Pancreas (tissue), 10 donors: ENCODE measurements around the gene CETP. TPM values are rescaled to one million over a fixed set of nuclear protein-coding genes. Genes with fewer than 3 reads are reported as not detected.
A peak's percentile ranks its signal among the peaks of the same experiment; 100 is the strongest.

ENCODE experiments used
- ATAC-seq, 4 donors: fragments of 200-7000 bp; cut with Tn5 transposase; one replicate each; pipeline versions ENCODE4 v1.8.0 to v1.9.1; 2020; ENCODE audit warnings: mild to moderate bottlenecking in 4 of 4, moderate library complexity in 4 of 4
- DNase-seq, 6 donors: peaks; one replicate each; pipeline ENCODE4 v3.0.0-alpha.2; 2020
- FAIRE-seq: peaks from 2 replicates; lab custom pipeline; 2012; peaks lifted over from hg19 to GRCh38; lab: Jason Lieb, UNC
- H3K27ac ChIP-seq, 4 donors: fragments of 200-600 bp; sonication (generic); 1 replicate in 3 of 4; 2 replicates in 1 of 4; pipeline versions ENCODE4 v1.5.0 to v1.8.0; 2020
- H3K27me3 ChIP-seq, 4 donors: fragments of 200-600 bp; one replicate each; pipeline ENCODE4 v1.8.0; 2021
- H3K36me3 ChIP-seq, 3 donors: fragments of 200-600 bp; sonication (generic) in 1 of 3; one replicate each; pipeline versions ENCODE4 v1.5.0 to v1.8.0; 2020 to 2021
- H3K4me1 ChIP-seq, 3 donors: fragments of 200-600 bp; one replicate each; pipeline ENCODE4 v1.8.0; 2021
- H3K4me3 ChIP-seq, 4 donors: fragments of 200-600 bp; sonication (generic) in 2 of 4; one replicate each; pipeline versions ENCODE4 v1.5.0 to v1.8.0; 2020 to 2021
- H3K9me3 ChIP-seq, 4 donors: fragments of 200-600 bp; one replicate each; pipeline ENCODE4 v1.8.0; 2021
- WGBS, 2 donors: extraction: QIAGEN DNeasy Blood & Tissue Kit; methylation state at CpG; one replicate each; pipeline ENCODE4 v1.1.7; 2013; 5-methylcytosine and 5-hydroxymethylcytosine counted together
- intact Hi-C, 3 donors: fragments of 100-400 bp; cut with DNase I; formaldehyde crosslinking; loops; one replicate each; pipeline versions ENCODE4 v1.11.1 to v1.14.2; 2022
- polyA plus RNA-seq, 2 donors: library from polyadenylated mRNA; stranded (reverse); fragments of 200-250 nt; gene quantifications; one replicate each; pipeline ENCODE4 v1.2.3, GENCODE V29; 2013
- total RNA-seq, 6 donors: library from RNA; stranded (reverse); fragmentation: NEBNext Ultra II Directional in 4 of 6; extraction: Animal tissue kit (Norgen Biotek cat#: 25700) in 4 of 6; gene quantifications; one replicate each; pipeline versions ENCODE4 v1.2.1 to v1.2.4, GENCODE V29; 2021 to 2023
- TF ChIP-seq, protein P1 (sequence below), 4 donors: fragments of 200-600 bp; sonication (generic) in 3 of 4; IDR thresholded peaks; one replicate each; pipeline versions ENCODE4 v1.5.0 to v1.8.0; 2021; ENCODE audit warnings: antibody characterized with exemption in 4 of 4
- donor health status: healthy with polysubstance abuse.
- donor health status: DM: no; HTN: no; CAD: no; lungs with moderate emphysema.
- donor health status: DM: no; HTN: no; CAD: no.
- donor health status: control.
- donor health status: control.
- donor health status: Bipolar disorder and iron deficiency.
- donor health status: DM: yes; HTN: yes; CAD: no.
- donor health status: DM: no; HTN: no; CAD: no.
- donor health status: DM: no; HTN: no; CAD: no.
- donor health status: DM: yes; HTN: yes; CAD: no.

Gene CETP
- total and polyA plus RNA-seq, 8 donors = 0.12 to 1.0 (median 0.26) TPM; not detected in 1

DNA sequence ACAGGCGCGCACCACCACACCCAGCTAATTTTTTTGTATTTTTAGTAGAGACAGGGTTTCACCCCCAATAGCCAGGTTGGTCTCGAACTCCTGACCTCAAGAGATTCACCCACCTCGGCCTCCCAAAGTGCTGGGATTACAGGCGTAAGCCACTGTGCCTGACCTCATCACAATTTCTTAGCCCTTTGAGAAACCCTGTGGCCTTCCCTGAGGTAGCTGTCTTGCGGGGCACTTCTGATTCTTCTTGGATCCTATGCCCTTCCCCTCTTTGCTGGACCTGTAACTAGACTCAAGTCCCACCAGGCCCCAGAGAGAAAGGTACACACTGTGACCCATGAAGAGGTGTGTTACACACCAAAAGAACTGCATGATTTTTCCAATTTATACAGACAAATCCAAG lies 13.5 kb upstream of the CETP start:
- 46 to 48% methylated on average over 6 of the region's 6 CpGs for WGBS, 2 donors
- FAIRE-seq (no peak), ATAC-seq (no peak), DNase-seq (peak in 1 of 6 donors; percentile 46)
- intact Hi-C loops = no loop called here
- peak overlapping the region in 1 of 4 donors; percentile 8 for H3K27ac ChIP-seq
- no peak overlapping the region for H3K4me3 ChIP-seq
- H3K4me1 ChIP-seq = peaks cover 10 to 27% (median 16%) of the 10 kb centered on the region in 3 donors
- peaks cover 3 to 20% (median 19%) of the 10 kb centered on the region in 3 donors for H3K36me3 ChIP-seq
- no peaks in the 10 kb centered on the region for H3K9me3 ChIP-seq
- TF ChIP-seq, protein P1, sequence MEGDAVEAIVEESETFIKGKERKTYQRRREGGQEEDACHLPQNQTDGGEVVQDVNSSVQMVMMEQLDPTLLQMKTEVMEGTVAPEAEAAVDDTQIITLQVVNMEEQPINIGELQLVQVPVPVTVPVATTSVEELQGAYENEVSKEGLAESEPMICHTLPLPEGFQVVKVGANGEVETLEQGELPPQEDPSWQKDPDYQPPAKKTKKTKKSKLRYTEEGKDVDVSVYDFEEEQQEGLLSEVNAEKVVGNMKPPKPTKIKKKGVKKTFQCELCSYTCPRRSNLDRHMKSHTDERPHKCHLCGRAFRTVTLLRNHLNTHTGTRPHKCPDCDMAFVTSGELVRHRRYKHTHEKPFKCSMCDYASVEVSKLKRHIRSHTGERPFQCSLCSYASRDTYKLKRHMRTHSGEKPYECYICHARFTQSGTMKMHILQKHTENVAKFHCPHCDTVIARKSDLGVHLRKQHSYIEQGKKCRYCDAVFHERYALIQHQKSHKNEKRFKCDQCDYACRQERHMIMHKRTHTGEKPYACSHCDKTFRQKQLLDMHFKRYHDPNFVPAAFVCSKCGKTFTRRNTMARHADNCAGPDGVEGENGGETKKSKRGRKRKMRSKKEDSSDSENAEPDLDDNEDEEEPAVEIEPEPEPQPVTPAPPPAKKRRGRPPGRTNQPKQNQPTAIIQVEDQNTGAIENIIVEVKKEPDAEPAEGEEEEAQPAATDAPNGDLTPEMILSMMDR (IDR thresholded peaks at IDR 0.05) = no peak
- H3K27me3 ChIP-seq = no peaks in the 10 kb centered on the region

DNA sequence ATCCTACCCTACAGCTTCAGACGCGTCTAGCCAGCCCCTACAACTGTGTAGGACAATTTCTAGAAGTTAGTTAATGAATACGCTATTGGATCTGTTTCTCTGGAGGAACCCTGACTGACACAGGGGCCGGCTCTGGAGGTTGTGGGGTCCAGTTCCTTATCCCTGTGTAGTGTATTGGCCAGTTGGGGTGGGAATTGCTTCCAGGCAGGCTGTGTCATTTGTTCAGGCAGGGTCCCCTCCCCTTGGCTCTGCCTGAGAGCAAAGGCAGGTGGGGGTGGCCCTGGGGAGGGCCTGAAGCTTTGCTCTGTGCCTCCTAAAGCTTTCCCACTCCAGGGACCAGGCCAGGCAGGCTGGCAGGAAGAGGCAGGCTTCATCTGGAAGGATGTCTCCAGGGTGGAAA lies 11.7 kb upstream of the CETP start:
- FAIRE-seq (no peak), ATAC-seq (peak in 1 of 4 donors; percentile 4), DNase-seq (peak in 1 of 6 donors; percentile 49)
- Histone ChIP-seq H3K4me1 (peaks cover 4 to 8% (median 5%) of the 10 kb centered on the region in 3 donors), H3K27ac (peak overlapping the region in 1 of 4 donors; percentile 22), H3K27me3 (no peaks in the 10 kb centered on the region), H3K36me3 (peaks cover 0 to 2% (median 2%) of the 10 kb centered on the region in 3 donors), H3K9me3 (no peaks in the 10 kb centered on the region), H3K4me3 (no peak overlapping the region)
- TF ChIP-seq, protein P1 (IDR thresholded peaks at IDR 0.05) = no peak
- WGBS, 2 donors = 36 to 41% methylated on average over 4 of the region's 4 CpGs
- intact Hi-C loops = loop anchor here in 2 of 3 donors (5.0 kb wide), 1 partner anchor 83 kb away; the partner anchor contains the start of gene SLC12A3 (in 2 of the 2)

DNA sequence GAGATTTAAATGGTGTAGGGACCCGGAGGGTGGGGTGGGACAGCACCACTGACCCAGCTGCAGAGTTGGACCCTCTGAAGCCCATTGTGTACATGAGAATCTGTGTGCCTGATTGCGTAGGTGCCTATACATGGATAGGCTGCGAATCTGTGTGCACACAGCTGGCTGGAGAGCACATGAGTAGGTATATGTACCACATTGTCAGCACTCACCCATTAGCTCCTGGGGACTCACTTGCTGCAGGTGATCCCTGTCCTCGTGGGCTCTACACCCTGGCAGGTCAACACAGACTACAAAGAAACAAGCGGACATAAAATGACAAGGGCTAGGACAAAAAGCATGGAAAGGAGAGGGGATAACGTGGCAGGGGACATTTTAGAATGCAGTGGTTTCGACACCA lies 11.3 kb upstream of the CETP start:
- FAIRE-seq (no peak), ATAC-seq (peak in 2 of 4 donors; percentile 4 to 5), DNase-seq (no peak)
- H3K27ac ChIP-seq = peak overlapping the region in 1 of 4 donors; percentile 22
- H3K4me3 ChIP-seq = no peak overlapping the region
- no peaks in the 10 kb centered on the region for H3K9me3 ChIP-seq
- H3K36me3 ChIP-seq = no peaks in the 10 kb centered on the region
- no peaks in the 10 kb centered on the region for H3K27me3 ChIP-seq
- H3K4me1 ChIP-seq = peaks cover under 1 to 4% (median under 1%) of the 10 kb centered on the region in 3 donors
- intact Hi-C loops = loop anchor here in 2 of 3 donors (5.0 kb wide), 1 partner anchor 83 kb away; the partner anchor contains the start of gene SLC12A3 (in 2 of the 2)
- 42 to 45% methylated on average over 7 of the region's 7 CpGs for WGBS, 2 donors
- TF ChIP-seq, protein P1 (IDR thresholded peaks at IDR 0.05) = no peak

- peak overlapping the region in 1 of 4 donors; percentile 12 for H3K27ac ChIP-seq
- ATAC-seq = peak; percentile 55 to 84 (median 74)
- no peak overlapping the region for H3K4me3 ChIP-seq
- peak; percentile 65 to 87 (median 74) for DNase-seq
- TF ChIP-seq, protein P1 (IDR thresholded peaks at IDR 0.05) = peak in 3 of 4 donors; percentile 38 to 55 (median 38)
- no peaks in the 10 kb centered on the region for H3K27me3 ChIP-seq
- H3K36me3 ChIP-seq = no peaks in the 10 kb centered on the region
- FAIRE-seq = no peak
- no peaks in the 10 kb centered on the region for H3K9me3 ChIP-seq
- peaks cover 0 to 4% (median 0%) of the 10 kb centered on the region in 3 donors for H3K4me1 ChIP-seq
- 33 to 36% methylated on average over 15 of the region's 15 CpGs for WGBS, 2 donors
- intact Hi-C loops = loop anchor here in 2 of 3 donors (5.0 kb wide), 1 partner anchor 84 kb away; the partner anchor contains the start of gene SLC12A3 (in 2 of the 2)
Observed at GRCh38 chr16:56950881-56951771, 10.6 kb upstream of the CETP start.
